MM.1S (cell line): ENCODE results near the gene CALML3.

ENCODE experiments used
- DNase-seq: peaks from one replicate; pipeline ENCODE4 v3.0.0-alpha.2; 2015
- H2AFZ ChIP-seq: fragments of 300-600 bp; sonication (generic); 2 replicates; pipeline ENCODE4 v1.6.0; 2016; ENCODE audit warnings: antibody characterized with exemption, low read length
- H3F3A ChIP-seq: fragments of 300-600 bp; sonication (generic); 2 replicates; pipeline ENCODE4 v1.6.1; 2016; ENCODE audit warnings: mild to moderate bottlenecking, antibody characterized with exemption, low read length, moderate library complexity, mixed read lengths; ENCODE audit not compliant: insufficient read depth
- H3K27ac ChIP-seq: fragments of 300-600 bp; sonication (generic); 2 replicates; pipeline ENCODE4 v1.5.1; 2016; ENCODE audit warnings: mild to moderate bottlenecking, low read length
- H3K27me3 ChIP-seq: fragments of 300-600 bp; sonication (generic); replicated peaks from 2 replicates; pipeline ENCODE4 v1.6.0; 2016; ENCODE audit warnings: low read length; ENCODE audit not compliant: insufficient read depth
- H3K36me3 ChIP-seq: fragments of 300-600 bp; sonication (generic); replicated peaks from 2 replicates; pipeline ENCODE4 v1.6.1; 2016; ENCODE audit warnings: mild to moderate bottlenecking, low read length, mixed read lengths; ENCODE audit not compliant: insufficient read depth
- H3K4me1 ChIP-seq: fragments of 300-600 bp; sonication (generic); 2 replicates; pipeline ENCODE4 v1.6.1; 2016; ENCODE audit warnings: low read length, mixed read lengths
- H3K4me2 ChIP-seq: fragments of 300-600 bp; sonication (generic); 2 replicates; pipeline ENCODE4 v1.6.0; 2016; ENCODE audit warnings: low read depth, low read length
- H3K4me3 ChIP-seq: fragments of 300-600 bp; sonication (generic); 2 replicates; pipeline ENCODE4 v1.5.1; 2016; ENCODE audit warnings: low read length, mixed read lengths
- H3K79me2 ChIP-seq: fragments of 300-600 bp; sonication (generic); 2 replicates; pipeline ENCODE4 v1.6.1; 2016; ENCODE audit warnings: mixed run types, low read length, mixed read lengths
- H3K9ac ChIP-seq: fragments of 300-600 bp; sonication (generic); 2 replicates; pipeline ENCODE4 v1.6.1; 2016; ENCODE audit warnings: low read length, mixed read lengths
- H3K9me2 ChIP-seq: fragments of 300-600 bp; sonication (generic); replicated peaks from 2 replicates; pipeline ENCODE4 v1.6.1; 2016; ENCODE audit warnings: mild to moderate bottlenecking, low read length, mixed read lengths; ENCODE audit not compliant: insufficient read depth
- H3K9me3 ChIP-seq: fragments of 300-600 bp; sonication (generic); replicated peaks from 2 replicates; pipeline ENCODE4 v1.6.1; 2016; ENCODE audit warnings: mild to moderate bottlenecking, low read length, mixed read lengths; ENCODE audit not compliant: insufficient read depth
- H4K20me1 ChIP-seq: fragments of 300-600 bp; sonication (generic); 2 replicates; pipeline ENCODE4 v1.6.1; 2016; ENCODE audit warnings: mild to moderate bottlenecking, low read length, moderate library complexity, mixed read lengths; ENCODE audit not compliant: insufficient read depth
- EZH2 ChIP-seq: fragments of 300-600 bp; sonication (generic); optimal IDR thresholded peaks from 2 replicates; pipeline ENCODE3; 2017; ENCODE audit warnings: low read depth, mild to moderate bottlenecking, antibody characterized with exemption, low read length, mixed read lengths
- EZH2phosphoT487 ChIP-seq: fragments of 300-600 bp; sonication (generic); IDR thresholded peaks from 2 replicates; pipeline ENCODE4 v1.6.1; 2018; ENCODE audit warnings: antibody characterized with exemption, low read length
- TF ChIP-seq, protein P1 (sequence below): fragments of 300-600 bp; sonication (generic); IDR thresholded peaks from 2 replicates; pipeline ENCODE4 v1.5.1; 2016; ENCODE audit warnings: antibody characterized with exemption, low read length, mixed read lengths

The CALML3 gene

DNA sequence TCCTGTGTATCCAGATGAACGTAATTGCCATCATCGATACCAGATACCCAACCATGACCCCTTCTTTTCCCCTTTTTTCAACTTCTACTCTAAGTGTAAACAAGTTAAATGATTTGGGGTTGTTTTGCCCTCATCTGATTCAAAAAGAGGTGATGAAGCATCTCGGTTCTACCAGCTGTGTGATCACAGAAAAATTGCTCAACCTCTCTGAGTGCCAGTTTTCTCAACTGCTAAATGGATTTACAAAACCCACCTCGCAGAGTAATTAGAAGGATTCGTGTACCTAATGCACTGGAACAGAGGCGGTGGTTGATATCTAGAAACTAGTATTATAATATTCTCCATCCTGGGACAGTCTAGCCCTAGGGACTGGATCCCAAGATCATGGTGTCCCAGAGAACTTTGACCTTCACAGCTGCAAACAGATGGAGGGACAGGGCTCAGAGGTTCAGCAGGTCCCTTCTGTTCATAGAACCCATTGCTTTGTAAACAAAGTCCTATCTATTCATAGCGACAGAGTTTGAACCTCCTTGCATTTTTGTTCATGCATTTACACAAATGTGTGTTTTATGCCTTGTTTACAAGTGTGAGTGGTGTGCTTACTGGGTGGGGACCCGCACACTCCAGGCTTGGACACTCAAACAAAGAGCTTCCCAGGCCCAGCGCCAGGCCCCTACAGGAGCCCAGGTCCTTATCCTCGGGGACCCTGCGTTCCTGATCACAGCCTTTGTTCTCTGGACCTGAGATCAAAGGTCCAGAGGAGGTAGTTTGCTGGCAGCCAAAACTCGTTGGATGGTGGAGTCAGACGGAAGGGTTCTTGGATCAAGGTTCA is 46.4 kb downstream of the CALML3 start:
- no peaks in the 10 kb centered on the region for H3K79me2 ChIP-seq
- no peak overlapping the region for H3K4me3 ChIP-seq
- H3K4me2 ChIP-seq, result no peak overlapping the region
- no peak overlapping the region for H3K9ac ChIP-seq
- H3K9me3 ChIP-seq, result no peaks in the 10 kb centered on the region
- no peaks in the 10 kb centered on the region for H3K36me3 ChIP-seq
- no peaks in the 10 kb centered on the region for H3K9me2 ChIP-seq
- TF ChIP-seq EZH2 (no peak), EZH2phosphoT487 (no peak)
- TF ChIP-seq, protein P1, sequence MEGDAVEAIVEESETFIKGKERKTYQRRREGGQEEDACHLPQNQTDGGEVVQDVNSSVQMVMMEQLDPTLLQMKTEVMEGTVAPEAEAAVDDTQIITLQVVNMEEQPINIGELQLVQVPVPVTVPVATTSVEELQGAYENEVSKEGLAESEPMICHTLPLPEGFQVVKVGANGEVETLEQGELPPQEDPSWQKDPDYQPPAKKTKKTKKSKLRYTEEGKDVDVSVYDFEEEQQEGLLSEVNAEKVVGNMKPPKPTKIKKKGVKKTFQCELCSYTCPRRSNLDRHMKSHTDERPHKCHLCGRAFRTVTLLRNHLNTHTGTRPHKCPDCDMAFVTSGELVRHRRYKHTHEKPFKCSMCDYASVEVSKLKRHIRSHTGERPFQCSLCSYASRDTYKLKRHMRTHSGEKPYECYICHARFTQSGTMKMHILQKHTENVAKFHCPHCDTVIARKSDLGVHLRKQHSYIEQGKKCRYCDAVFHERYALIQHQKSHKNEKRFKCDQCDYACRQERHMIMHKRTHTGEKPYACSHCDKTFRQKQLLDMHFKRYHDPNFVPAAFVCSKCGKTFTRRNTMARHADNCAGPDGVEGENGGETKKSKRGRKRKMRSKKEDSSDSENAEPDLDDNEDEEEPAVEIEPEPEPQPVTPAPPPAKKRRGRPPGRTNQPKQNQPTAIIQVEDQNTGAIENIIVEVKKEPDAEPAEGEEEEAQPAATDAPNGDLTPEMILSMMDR, result no peak
- H3K4me1 ChIP-seq, result no peaks in the 10 kb centered on the region
- no peak overlapping the region for H2AFZ ChIP-seq
- no peaks in the 10 kb centered on the region for H3K27me3 ChIP-seq
- H3F3A ChIP-seq, result no peaks in the 10 kb centered on the region
- DNase-seq, result no peak
- H3K27ac ChIP-seq, result no peak overlapping the region
- H4K20me1 ChIP-seq, result no peaks in the 10 kb centered on the region

DNA sequence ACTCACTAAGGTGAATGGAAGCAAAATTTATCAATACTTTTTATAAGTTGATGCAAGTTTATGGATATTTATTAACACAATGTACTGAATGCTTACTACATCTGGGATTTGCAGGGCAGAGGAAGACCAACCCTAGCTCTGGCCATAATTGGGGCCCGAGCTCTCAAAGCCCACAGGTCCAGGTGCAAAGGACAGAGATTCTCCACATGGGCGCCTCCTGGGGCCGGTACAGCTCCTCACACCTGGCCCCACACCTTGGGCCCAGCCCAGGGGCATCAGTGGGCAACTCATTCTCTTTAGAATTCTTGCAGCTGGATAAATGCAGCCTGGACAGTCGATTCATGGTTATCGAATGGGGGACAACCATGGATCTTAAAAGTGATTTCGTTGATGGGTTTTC is 47.1 kb downstream of the CALML3 start:
- H3K27me3 ChIP-seq, result no peaks in the 10 kb centered on the region
- no peaks in the 10 kb centered on the region for H3K4me1 ChIP-seq
- no peaks in the 10 kb centered on the region for H4K20me1 ChIP-seq
- no peaks in the 10 kb centered on the region for H3K79me2 ChIP-seq
- H3K36me3 ChIP-seq, result no peaks in the 10 kb centered on the region
- no peak for DNase-seq
- H3F3A ChIP-seq, result no peaks in the 10 kb centered on the region
- H3K27ac ChIP-seq, result no peak overlapping the region
- TF ChIP-seq, protein P1, result no peak
- TF ChIP-seq EZH2, result no peak
- TF ChIP-seq EZH2phosphoT487, result no peak
- no peak overlapping the region for H3K4me3 ChIP-seq
- no peak overlapping the region for H3K4me2 ChIP-seq
- H3K9me2 ChIP-seq, result no peaks in the 10 kb centered on the region
- H2AFZ ChIP-seq, result no peak overlapping the region
- H3K9me3 ChIP-seq, result no peaks in the 10 kb centered on the region
- H3K9ac ChIP-seq, result no peak overlapping the region

DNA sequence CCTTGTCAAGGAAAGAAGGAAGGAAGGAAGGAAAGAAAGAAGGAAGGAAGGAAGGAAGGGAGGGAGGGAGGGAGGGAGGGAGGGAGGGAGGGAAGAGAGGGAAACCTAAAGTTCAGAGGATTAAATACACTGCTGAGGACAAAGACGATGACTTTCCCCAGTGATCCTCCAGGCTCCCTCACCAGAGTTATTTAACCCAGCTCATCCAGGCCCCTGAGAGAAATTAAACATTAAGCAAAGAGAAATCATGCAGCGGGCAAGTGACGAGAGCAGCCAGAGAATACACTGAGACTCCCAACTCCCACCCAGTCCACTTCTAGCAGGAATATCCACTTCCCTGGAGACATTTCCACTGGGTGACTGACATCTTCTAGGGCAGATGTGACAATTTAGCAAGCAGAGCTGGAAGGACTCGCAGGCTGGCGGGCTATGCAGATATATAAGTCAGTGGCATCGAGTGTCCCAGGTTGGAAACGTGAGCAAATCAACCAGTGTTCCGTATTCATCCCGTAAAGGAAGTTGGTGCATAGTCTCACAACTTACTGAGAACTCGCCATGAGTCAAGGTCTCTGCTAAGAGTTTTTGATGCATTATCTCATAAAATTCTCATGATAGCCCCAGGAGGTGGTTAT is 48.7 kb downstream of the CALML3 start:
- Histone ChIP-seq H2AFZ (no peak overlapping the region), H3K79me2 (no peaks in the 10 kb centered on the region), H4K20me1 (no peaks in the 10 kb centered on the region), H3K36me3 (no peaks in the 10 kb centered on the region), H3K9me3 (no peaks in the 10 kb centered on the region), H3K4me2 (no peak overlapping the region), H3K4me1 (no peaks in the 10 kb centered on the region), H3F3A (no peaks in the 10 kb centered on the region), H3K9me2 (no peaks in the 10 kb centered on the region), H3K27me3 (no peaks in the 10 kb centered on the region), H3K4me3 (no peak overlapping the region), H3K9ac (no peak overlapping the region), H3K27ac (no peak overlapping the region)
- DNase-seq, result no peak
- TF ChIP-seq EZH2phosphoT487 (no peak), EZH2 (no peak)
- TF ChIP-seq, protein P1, result no peak
